Effector memory CD8-positive, alpha-beta T cell (primary cell): ENCODE results near the gene CELF5.

Experiments used
- ATAC-seq: fragments of 150-1000 bp; cut with Tn5 transposase; replicated peaks from 2 replicates; pipeline ENCODE4 v1.10.0; 2021; ENCODE audit warnings: mild to moderate bottlenecking, moderate library complexity
- DNase-seq, 3 experiments: peaks; one replicate each; pipeline ENCODE4 v3.0.0; 2021
- H3K27ac Mint-ChIP-seq, 2 donors: one replicate each; pipeline ENCODE4 v1.8.0; 2022; ENCODE audit warnings: mild to moderate bottlenecking in 2 of 2, mixed read lengths in 2 of 2, moderate library complexity in 2 of 2
- H3K27me3 Mint-ChIP-seq, 2 donors: one replicate each; pipeline ENCODE4 v1.8.0; 2022; ENCODE audit warnings: mixed read lengths in 2 of 2
- H3K36me3 Mint-ChIP-seq: one replicate; pipeline ENCODE4 v1.8.0; 2022; ENCODE audit warnings: mild to moderate bottlenecking, moderate library complexity, mixed read lengths; ENCODE audit not compliant: insufficient read depth
- H3K4me1 Mint-ChIP-seq, 2 donors: one replicate each; pipeline ENCODE4 v1.8.0; 2022; ENCODE audit warnings: low read depth in 2 of 2, mixed read lengths in 2 of 2
- H3K4me3 Mint-ChIP-seq, 2 donors: one replicate each; pipeline ENCODE4 v1.8.0; 2022; ENCODE audit warnings: mild to moderate bottlenecking in 2 of 2, mixed read lengths in 2 of 2, moderate library complexity in 2 of 2
- H3K9me3 Mint-ChIP-seq, 2 donors: one replicate each; pipeline ENCODE4 v1.8.0; 2022; ENCODE audit warnings: mixed read lengths in 2 of 2
- total RNA-seq, 9 experiments: gene quantifications; one replicate each; lab custom pipeline; 2026; lab: John Stamatoyannopoulos, UW

The CELF5 gene
- total RNA-seq, result 0.07 to 0.67 (median 0.32) reads per million in 9 experiments

GRCh38 chr19:3224346-3225168 lies at the start of gene CELF5:
CELF5 (plus strand) TSS chr19:3224661; CDS start chr19:3224740, 79 bp downstream.
- Mint-ChIP-seq H3K9me3 (no peaks in the 10 kb centered on the region), H3K27ac (no peak within 1 kb of the TSS), H3K27me3 (peaks cover 24 to 35% of the 10 kb centered on the region in 2 donors), H3K4me3 (peak within 1 kb of the TSS; percentile 42 to 58), H3K36me3 (peaks cover 7% of the 10 kb centered on the region), H3K4me1 (no peaks in the 10 kb centered on the region)
- DNase-seq (peak; percentile 25 to 51 (median 46)), ATAC-seq (peak; percentile 82)

GRCh38 chr19:3175781-3176714 lies 48.4 kb upstream of the CELF5 start:
- ATAC-seq, result no peak
- peak overlapping the region; percentile 97 to 99 for H3K27ac Mint-ChIP-seq
- DNase-seq, result peak; percentile 35 to 49 (median 40)
- peaks cover 31% of the 10 kb centered on the region for H3K36me3 Mint-ChIP-seq
- H3K27me3 Mint-ChIP-seq, result no peaks in the 10 kb centered on the region
- peaks cover 24 to 26% of the 10 kb centered on the region in 2 donors for H3K4me1 Mint-ChIP-seq
- no peaks in the 10 kb centered on the region for H3K9me3 Mint-ChIP-seq
- peak overlapping the region; percentile 86 to 90 for H3K4me3 Mint-ChIP-seq

- no peaks in the 10 kb centered on the region for H3K9me3 Mint-ChIP-seq
- no peaks in the 10 kb centered on the region for H3K27me3 Mint-ChIP-seq
- peak; percentile 65 to 70 (median 66) for DNase-seq
- H3K36me3 Mint-ChIP-seq, result peaks cover 40% of the 10 kb centered on the region
- H3K4me1 Mint-ChIP-seq, result peaks cover 27 to 28% of the 10 kb centered on the region in 2 donors
- ATAC-seq, result peak; percentile 67
- H3K4me3 Mint-ChIP-seq, result peak overlapping the region; percentile 86 to 90
- H3K27ac Mint-ChIP-seq, result peak overlapping the region; percentile 97 to 99
These were observed 47.6 kb upstream of the CELF5 start for GRCh38 chr19:3176715-3177501.

GRCh38 chr19:3178377-3178972 lies 46.0 kb upstream of the CELF5 start, which contains the start of gene S1PR4:
S1PR4 (plus strand) TSS chr19:3178769; CDS start chr19:3178793, 24 bp downstream.
- Mint-ChIP-seq H3K4me1 (peaks cover 34 to 35% of the 10 kb centered on the region in 2 donors), H3K9me3 (no peaks in the 10 kb centered on the region), H3K27me3 (no peaks in the 10 kb centered on the region), H3K4me3 (peak within 1 kb of the TSS; percentile 89 to 98), H3K27ac (peak within 1 kb of the TSS; percentile 96 to 98), H3K36me3 (peaks cover 54% of the 10 kb centered on the region)
- DNase-seq (peak; percentile 62 to 70 (median 65)), ATAC-seq (peak; percentile 74)

GRCh38 chr19:3178973-3179738 lies 45.3 kb upstream of the CELF5 start:
- H3K27ac Mint-ChIP-seq, result peak overlapping the region; percentile 96 to 98
- no peaks in the 10 kb centered on the region for H3K27me3 Mint-ChIP-seq
- peaks cover 40% of the 10 kb centered on the region in 2 donors for H3K4me1 Mint-ChIP-seq
- H3K4me3 Mint-ChIP-seq, result peak overlapping the region; percentile 89 to 98
- peaks cover 61% of the 10 kb centered on the region for H3K36me3 Mint-ChIP-seq
- DNase-seq, result peak in 1 of 3 experiments; percentile 19
- no peaks in the 10 kb centered on the region for H3K9me3 Mint-ChIP-seq
- ATAC-seq, result peak; percentile 29

- DNase-seq (no peak), ATAC-seq (peak; percentile 5)
- peak overlapping the region; percentile 96 to 98 for H3K27ac Mint-ChIP-seq
- peaks cover 67% of the 10 kb centered on the region for H3K36me3 Mint-ChIP-seq
- no peaks in the 10 kb centered on the region for H3K9me3 Mint-ChIP-seq
- H3K4me1 Mint-ChIP-seq, result peaks cover 46 to 47% of the 10 kb centered on the region in 2 donors
- no peaks in the 10 kb centered on the region for H3K27me3 Mint-ChIP-seq
- peak overlapping the region; percentile 89 to 98 for H3K4me3 Mint-ChIP-seq
These were observed 44.6 kb upstream of the CELF5 start for GRCh38 chr19:3179739-3180293.

- H3K27me3 Mint-ChIP-seq, result no peaks in the 10 kb centered on the region
- peak overlapping the region; percentile 89 to 95 for H3K4me3 Mint-ChIP-seq
- H3K27ac Mint-ChIP-seq, result peak overlapping the region; percentile 88 to 98
- peaks cover 74% of the 10 kb centered on the region for H3K36me3 Mint-ChIP-seq
- ATAC-seq (no peak), DNase-seq (no peak)
- no peaks in the 10 kb centered on the region for H3K9me3 Mint-ChIP-seq
- H3K4me1 Mint-ChIP-seq, result peaks cover 60 to 62% of the 10 kb centered on the region in 2 donors
These were observed 40.5 kb upstream of the CELF5 start for GRCh38 chr19:3183721-3184641.

- no peaks in the 10 kb centered on the region for H3K27me3 Mint-ChIP-seq
- H3K4me1 Mint-ChIP-seq, result peaks cover 61% of the 10 kb centered on the region in 2 donors
- H3K9me3 Mint-ChIP-seq, result no peaks in the 10 kb centered on the region
- H3K27ac Mint-ChIP-seq, result peak overlapping the region; percentile 88 to 98
- peaks cover 64% of the 10 kb centered on the region for H3K36me3 Mint-ChIP-seq
- ATAC-seq, result peak; percentile 40
- peak overlapping the region; percentile 89 to 95 for H3K4me3 Mint-ChIP-seq
- peak in 1 of 3 experiments; percentile 62 for DNase-seq
These were observed 39.5 kb upstream of the CELF5 start for GRCh38 chr19:3184847-3185460.

GRCh38 chr19:3185461-3186159 lies 38.9 kb upstream of the CELF5 start, which contains the start of gene NCLN:
NCLN (plus strand) TSS chr19:3185930; CDS start chr19:3186031, 101 bp downstream.
- H3K36me3 Mint-ChIP-seq, result peaks cover 57% of the 10 kb centered on the region
- ATAC-seq (peak; percentile 86), DNase-seq (peak; percentile 93 to 95 (median 95))
- H3K4me1 Mint-ChIP-seq, result peaks cover 58 to 59% of the 10 kb centered on the region in 2 donors
- peak within 1 kb of the TSS; percentile 89 to 95 for H3K4me3 Mint-ChIP-seq
- H3K27ac Mint-ChIP-seq, result peak within 1 kb of the TSS; percentile 88 to 98
- no peaks in the 10 kb centered on the region for H3K9me3 Mint-ChIP-seq
- H3K27me3 Mint-ChIP-seq, result no peaks in the 10 kb centered on the region

GRCh38 chr19:3186160-3186688 lies 38.2 kb upstream of the CELF5 start:
- Mint-ChIP-seq H3K9me3 (no peaks in the 10 kb centered on the region), H3K27me3 (no peaks in the 10 kb centered on the region), H3K4me1 (peaks cover 53 to 58% of the 10 kb centered on the region in 2 donors), H3K4me3 (peak overlapping the region; percentile 89 to 95), H3K27ac (peak overlapping the region in 1 of 2 donors; percentile 83), H3K36me3 (peaks cover 51% of the 10 kb centered on the region)
- ATAC-seq, result no peak
- DNase-seq, result no peak
